AG04450 (cell line): ENCODE data around the gene SV2B. TPM values are rescaled to one million over a fixed set of nuclear protein-coding genes. Genes with fewer than 3 reads are reported as not detected.

Source experiments
- CTCF ChIA-PET: fragments of 300-600, 350-600 bp; formaldehyde crosslinking; extraction: SDS; loops from one replicate; lab custom pipeline; 2022; ENCODE audit warnings: antibody characterized with exemption, inconsistent platforms; lab: Charles Lee
- POLR2A ChIA-PET: fragments of 350-600 bp; formaldehyde crosslinking; extraction: SDS; loops from one replicate; lab custom pipeline; 2021; ENCODE audit warnings: antibody characterized with exemption, inconsistent platforms; lab: Yijun Ruan, JAX
- DNase-seq: peaks from one replicate; pipeline ENCODE4 v3.0.0-alpha.2; 2011; ENCODE audit warnings: low read depth, low spot score
- H3K27ac ChIP-seq: one replicate; pipeline ENCODE4 v1.5.1; 2012; ENCODE audit warnings: low read depth, low read length, control low read depth
- H3K27me3 ChIP-seq: one replicate; pipeline ENCODE4 v1.6.0; 2012; ENCODE audit warnings: low read length; ENCODE audit not compliant: control insufficient read depth, insufficient read depth
- H3K4me3 ChIP-seq: 2 replicates; pipeline ENCODE4 v1.5.1; 2011; ENCODE audit warnings: mild to moderate bottlenecking, low read depth, low read length, control low read depth
- H3K9me3 ChIP-seq: 2 replicates; pipeline ENCODE4 v1.5.1; 2012; ENCODE audit warnings: low read length; ENCODE audit not compliant: control insufficient read depth, insufficient read depth
- polyA plus RNA-seq: library from polyadenylated mRNA; depleted of rRNA; stranded (reverse); fragments of >200 nt; gene quantifications from 2 replicates; pipeline ENCODE4 v1.2.3, GENCODE V29; 2011
- TF ChIP-seq, protein P1 (sequence below): IDR thresholded peaks from 2 replicates; pipeline ENCODE4 v1.5.1; 2011; ENCODE audit warnings: low read depth, low read length, control low read depth, inconsistent platforms

The SV2B gene
- polyA plus RNA-seq, 1 experiment: not detected

DNA sequence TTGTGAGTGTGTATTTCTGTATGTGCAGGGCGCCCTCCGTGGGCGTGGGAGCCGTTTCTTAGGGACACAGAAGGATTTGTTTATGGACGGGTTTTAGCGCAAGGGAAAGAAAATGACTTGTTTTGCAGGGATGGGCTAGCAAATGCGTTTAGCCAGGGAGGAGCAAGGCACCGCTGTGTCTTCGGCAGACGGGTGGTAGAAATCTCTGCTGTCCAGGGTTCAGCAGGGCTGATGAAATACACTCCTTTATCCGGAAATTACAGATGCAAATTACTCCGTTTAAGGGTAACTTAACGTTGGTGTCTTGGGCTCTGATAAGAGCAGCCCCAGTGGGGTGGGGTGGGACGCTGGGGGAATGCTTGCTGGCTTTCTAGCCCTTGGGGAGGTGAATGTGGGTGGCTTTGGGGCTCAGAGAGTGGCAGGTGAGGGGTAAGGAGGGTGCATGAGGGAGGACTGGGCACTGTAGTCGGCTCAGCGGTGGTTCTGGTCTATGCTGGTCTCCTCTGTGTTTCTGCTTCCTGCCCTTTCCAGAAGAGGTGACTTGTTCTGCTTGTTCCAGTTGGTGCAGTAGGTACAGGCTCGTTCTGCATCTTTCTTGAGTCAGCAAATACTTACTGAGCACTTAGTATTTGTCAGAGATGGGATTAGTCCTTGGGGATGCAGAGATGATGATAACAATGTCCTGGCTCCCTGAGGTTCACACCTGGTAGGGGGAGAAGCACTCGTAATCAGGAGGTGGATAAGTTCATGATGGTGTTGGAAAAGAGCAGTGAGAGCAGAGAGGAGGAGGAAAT lies 954 bp downstream of the SV2B start:
- H3K27ac ChIP-seq: no peak overlapping the region
- H3K9me3 ChIP-seq: no peaks in the 10 kb centered on the region
- CTCF ChIA-PET: no interaction called here
- peak overlapping the region; percentile 49 for H3K4me3 ChIP-seq
- DNase-seq: no peak
- POLR2A ChIA-PET: no interaction called here
- peaks cover 46% of the 10 kb centered on the region for H3K27me3 ChIP-seq
- TF ChIP-seq, protein P1, sequence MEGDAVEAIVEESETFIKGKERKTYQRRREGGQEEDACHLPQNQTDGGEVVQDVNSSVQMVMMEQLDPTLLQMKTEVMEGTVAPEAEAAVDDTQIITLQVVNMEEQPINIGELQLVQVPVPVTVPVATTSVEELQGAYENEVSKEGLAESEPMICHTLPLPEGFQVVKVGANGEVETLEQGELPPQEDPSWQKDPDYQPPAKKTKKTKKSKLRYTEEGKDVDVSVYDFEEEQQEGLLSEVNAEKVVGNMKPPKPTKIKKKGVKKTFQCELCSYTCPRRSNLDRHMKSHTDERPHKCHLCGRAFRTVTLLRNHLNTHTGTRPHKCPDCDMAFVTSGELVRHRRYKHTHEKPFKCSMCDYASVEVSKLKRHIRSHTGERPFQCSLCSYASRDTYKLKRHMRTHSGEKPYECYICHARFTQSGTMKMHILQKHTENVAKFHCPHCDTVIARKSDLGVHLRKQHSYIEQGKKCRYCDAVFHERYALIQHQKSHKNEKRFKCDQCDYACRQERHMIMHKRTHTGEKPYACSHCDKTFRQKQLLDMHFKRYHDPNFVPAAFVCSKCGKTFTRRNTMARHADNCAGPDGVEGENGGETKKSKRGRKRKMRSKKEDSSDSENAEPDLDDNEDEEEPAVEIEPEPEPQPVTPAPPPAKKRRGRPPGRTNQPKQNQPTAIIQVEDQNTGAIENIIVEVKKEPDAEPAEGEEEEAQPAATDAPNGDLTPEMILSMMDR: no peak

DNA sequence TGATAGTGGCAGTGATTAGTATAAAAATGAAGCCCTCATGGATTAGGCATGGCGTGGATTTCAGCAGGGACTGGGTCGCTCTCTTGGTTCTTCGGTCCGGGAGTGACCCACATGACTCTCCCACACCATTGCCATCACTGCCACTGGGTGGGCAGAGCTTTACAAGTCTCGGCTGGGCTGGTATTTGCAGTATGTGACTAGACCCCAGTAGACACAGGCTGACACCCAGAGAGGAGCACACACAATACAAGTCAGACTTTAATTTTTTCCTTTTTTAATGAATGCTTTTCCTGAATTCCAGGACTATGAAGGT lies 1.5 kb downstream of the SV2B start:
- POLR2A ChIA-PET: no interaction called here
- DNase-seq: no peak
- TF ChIP-seq, protein P1: no peak
- no peaks in the 10 kb centered on the region for H3K9me3 ChIP-seq
- H3K27ac ChIP-seq: no peak overlapping the region
- CTCF ChIA-PET: no interaction called here
- H3K4me3 ChIP-seq: no peak overlapping the region
- H3K27me3 ChIP-seq: peaks cover 46% of the 10 kb centered on the region

DNA sequence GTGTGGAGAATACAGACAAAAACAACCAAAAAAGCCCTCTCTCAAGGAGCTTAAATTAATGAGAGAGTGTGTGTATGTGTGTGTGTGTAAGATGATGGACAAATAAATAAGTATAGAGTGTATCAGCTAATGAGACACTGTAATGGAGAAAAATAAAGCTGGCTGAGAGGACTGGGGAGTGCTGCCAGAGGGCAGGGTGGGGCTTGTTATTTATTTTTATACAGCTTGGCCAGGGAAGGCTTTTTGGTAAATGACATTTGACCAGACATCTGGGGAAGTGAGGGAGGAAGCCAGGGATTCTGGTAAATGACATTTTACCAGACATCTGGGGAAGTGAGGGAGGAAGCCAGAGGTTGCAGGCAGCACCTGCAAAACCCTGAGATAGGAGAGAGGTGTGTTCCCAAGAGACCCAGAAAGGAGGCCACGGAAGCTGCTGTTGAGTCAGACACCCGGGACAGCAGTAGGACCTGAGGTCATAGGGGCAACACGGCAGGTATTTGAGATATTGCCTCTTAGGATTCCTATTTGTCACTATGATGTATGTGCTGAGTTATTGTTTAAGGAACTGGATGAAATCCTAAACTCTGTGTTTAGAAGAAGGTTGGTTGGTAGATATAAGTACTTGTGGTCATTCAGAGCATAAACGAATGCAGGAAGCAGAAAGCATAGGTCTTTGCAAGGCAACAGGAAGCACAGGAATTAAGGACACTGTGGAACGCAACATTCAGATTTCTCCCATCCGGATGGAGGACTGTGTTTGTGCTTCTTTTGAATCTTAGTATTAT lies 2.7 kb downstream of the SV2B start:
- H3K27ac ChIP-seq: no peak overlapping the region
- H3K9me3 ChIP-seq: no peaks in the 10 kb centered on the region
- DNase-seq: no peak
- ChIA-PET CTCF (no interaction called here), POLR2A (no interaction called here)
- no peak overlapping the region for H3K4me3 ChIP-seq
- peaks cover 42% of the 10 kb centered on the region for H3K27me3 ChIP-seq
- TF ChIP-seq, protein P1: no peak

DNA sequence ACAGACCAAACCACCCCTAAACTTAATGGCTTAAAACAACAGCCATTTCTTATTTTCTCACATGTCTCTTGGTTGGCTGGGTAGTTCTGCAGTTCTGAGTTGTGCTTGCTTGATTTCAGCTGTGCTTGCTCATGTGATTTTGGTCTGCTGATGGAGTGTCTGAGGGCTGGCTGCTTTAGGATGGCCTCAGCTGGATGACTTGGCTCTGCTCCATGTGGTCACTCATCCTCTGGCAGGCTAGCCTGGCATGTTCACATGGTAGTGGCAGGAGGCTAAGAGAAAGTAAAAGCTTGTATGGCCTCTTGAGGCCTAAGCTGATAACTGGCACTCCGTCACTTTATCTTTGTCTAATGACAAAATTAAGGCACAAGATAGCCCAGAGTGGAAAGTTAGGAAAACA lies 4.1 kb downstream of the SV2B start:
- no peak overlapping the region for H3K27ac ChIP-seq
- CTCF ChIA-PET: no interaction called here
- POLR2A ChIA-PET: no interaction called here
- no peaks in the 10 kb centered on the region for H3K9me3 ChIP-seq
- TF ChIP-seq, protein P1: no peak
- no peak for DNase-seq
- no peak overlapping the region for H3K4me3 ChIP-seq
- H3K27me3 ChIP-seq: peaks cover 35% of the 10 kb centered on the region

DNA sequence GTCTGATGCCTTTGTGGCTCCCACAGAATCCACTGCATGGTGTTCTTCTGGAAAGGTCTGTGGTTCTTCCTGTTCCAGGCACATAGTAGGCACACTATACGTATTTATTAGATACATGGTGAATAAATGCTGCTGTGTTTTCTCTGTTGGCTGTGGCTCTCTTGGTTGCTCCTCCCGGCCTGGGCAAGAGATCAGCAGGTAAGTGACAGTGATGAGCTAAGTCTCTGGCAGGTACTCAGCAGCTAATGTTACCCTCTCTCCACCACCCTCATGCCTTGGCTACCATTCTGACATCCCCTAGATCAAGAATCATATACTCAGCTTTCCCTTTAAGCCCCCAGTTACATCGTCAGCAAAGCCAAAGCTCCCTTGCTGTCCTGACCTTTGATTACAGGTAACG lies 8.4 kb downstream of the SV2B start:
- no peak for DNase-seq
- CTCF ChIA-PET: no interaction called here
- TF ChIP-seq, protein P1: no peak

More for the DNA sequence above, 8.4 kb downstream of the SV2B start:
- H3K4me3 ChIP-seq: no peak overlapping the region
- POLR2A ChIA-PET: no interaction called here
- no peaks in the 10 kb centered on the region for H3K27me3 ChIP-seq
- no peak overlapping the region for H3K27ac ChIP-seq
- H3K9me3 ChIP-seq: no peaks in the 10 kb centered on the region
